OCI-LY1 (cell line): ENCODE measurements around the gene MRRF.

Experiments
- H2AFZ ChIP-seq: fragments of 200-600 bp; sonication (generic), shearing (Covaris generic); 2 replicates; pipeline ENCODE4 v1.6.0; 2014; ENCODE audit warnings: antibody characterized with exemption, mild to moderate bottlenecking, low read length
- H3F3A ChIP-seq: fragments of 200-600 bp; sonication (generic), shearing (Covaris generic); 2 replicates; pipeline ENCODE4 v1.6.0; 2014; ENCODE audit warnings: mild to moderate bottlenecking, antibody characterized with exemption, low read length, moderate library complexity; ENCODE audit not compliant: insufficient read depth
- H3K27ac ChIP-seq: fragments of 200-600 bp; sonication (generic); 2 replicates; pipeline ENCODE4 v1.5.1; 2014; ENCODE audit warnings: low read length, mixed run types, mild to moderate bottlenecking, low read depth; ENCODE audit not compliant: poor library complexity, severe bottlenecking
- H3K27me3 ChIP-seq: fragments of 200-600 bp; sonication (generic); 2 replicates; pipeline ENCODE4 v1.6.0; 2014; ENCODE audit warnings: antibody characterized with exemption, mild to moderate bottlenecking, low read length, moderate library complexity; ENCODE audit not compliant: insufficient read depth
- H3K36me3 ChIP-seq: fragments of 200-600 bp; sonication (generic); 2 replicates; pipeline ENCODE4 v1.6.1; 2014; ENCODE audit warnings: mild to moderate bottlenecking, antibody characterized with exemption, low read length, moderate library complexity, mixed read lengths; ENCODE audit not compliant: insufficient read depth
- H3K4me1 ChIP-seq: fragments of 200-600 bp; sonication (generic); 2 replicates; pipeline ENCODE4 v1.5.1; 2014; ENCODE audit warnings: mild to moderate bottlenecking, low read length, moderate library complexity; ENCODE audit not compliant: insufficient read depth, severe bottlenecking
- H3K4me2 ChIP-seq: fragments of 200-600 bp; sonication (generic), shearing (Covaris generic); 2 replicates; pipeline ENCODE4 v1.6.1; 2014; ENCODE audit warnings: low read length
- H3K4me3 ChIP-seq: fragments of 200-600 bp; sonication (generic); 2 replicates; pipeline ENCODE4 v1.5.1; 2014; ENCODE audit warnings: low read length, low read depth, mild to moderate bottlenecking, mixed read lengths; ENCODE audit not compliant: poor library complexity, severe bottlenecking
- H3K79me2 ChIP-seq: fragments of 200-600 bp; shearing (Covaris generic); 2 replicates; pipeline ENCODE4 v1.6.1; 2016; ENCODE audit warnings: mixed run types, low read length, mixed read lengths; ENCODE audit not compliant: insufficient read depth
- H3K9ac ChIP-seq: fragments of 200-600 bp; sonication (generic), shearing (Covaris generic); 2 replicates; pipeline ENCODE4 v1.6.1; 2014; ENCODE audit warnings: mild to moderate bottlenecking, low read length, mixed read lengths
- H3K9me2 ChIP-seq: fragments of 200-600 bp; sonication (generic), shearing (Covaris generic); 2 replicates; pipeline ENCODE4 v1.6.1; 2014; ENCODE audit warnings: low read depth, mild to moderate bottlenecking, low read length, mixed read lengths
- H3K9me3 ChIP-seq: fragments of 200-600 bp; shearing (Covaris generic); 2 replicates; pipeline ENCODE4 v1.6.1; 2014; ENCODE audit warnings: low read length, mixed read lengths
- H4K20me1 ChIP-seq: fragments of 200-600 bp; sonication (generic), shearing (Covaris generic); 2 replicates; pipeline ENCODE4 v1.6.0; 2016; ENCODE audit warnings: mild to moderate bottlenecking, low read length; ENCODE audit not compliant: insufficient read depth
- CTCF ChIP-seq: fragments of 200-600 bp; sonication (generic), shearing (Covaris generic); IDR thresholded peaks from 2 replicates; pipeline ENCODE4 v1.5.1; 2017; ENCODE audit warnings: mild to moderate bottlenecking, antibody characterized with exemption, low read length, moderate library complexity, mixed read lengths
- EZH2 ChIP-seq: fragments of 200-600 bp; sonication (generic), shearing (Covaris generic); IDR thresholded peaks from 2 replicates; pipeline ENCODE4 v1.8.0; 2017; ENCODE audit warnings: borderline replicate concordance, mixed run types, mild to moderate bottlenecking, antibody characterized with exemption, low read length, moderate library complexity, mixed read lengths

Gene MRRF

GRCh38 chr9:122315534-122315933 is 50.9 kb downstream of the MRRF start:
- no peaks in the 10 kb centered on the region for H3K9me3 ChIP-seq
- H3K9ac ChIP-seq: no peak overlapping the region
- no peaks in the 10 kb centered on the region for H3F3A ChIP-seq
- no peak overlapping the region for H2AFZ ChIP-seq
- no peaks in the 10 kb centered on the region for H3K9me2 ChIP-seq
- peaks cover 62% of the 10 kb centered on the region for H3K36me3 ChIP-seq
- no peak overlapping the region for H3K4me2 ChIP-seq
- TF ChIP-seq EZH2: no peak
- TF ChIP-seq CTCF: no peak
- H4K20me1 ChIP-seq: no peaks in the 10 kb centered on the region
- H3K27ac ChIP-seq: no peak overlapping the region
- no peaks in the 10 kb centered on the region for H3K4me1 ChIP-seq
- no peaks in the 10 kb centered on the region for H3K79me2 ChIP-seq
- no peaks in the 10 kb centered on the region for H3K27me3 ChIP-seq
- H3K4me3 ChIP-seq: no peak overlapping the region

GRCh38 chr9:122318284-122318683 is 53.6 kb downstream of the MRRF start:
- Histone ChIP-seq H3K4me1 (no peaks in the 10 kb centered on the region), H3K36me3 (peaks cover 57% of the 10 kb centered on the region), H3K4me2 (no peak overlapping the region), H3K9me3 (no peaks in the 10 kb centered on the region), H3F3A (no peaks in the 10 kb centered on the region), H3K79me2 (no peaks in the 10 kb centered on the region; the same call in 1 of the 2 replicates), H4K20me1 (no peaks in the 10 kb centered on the region), H3K9me2 (no peaks in the 10 kb centered on the region), H2AFZ (no peak overlapping the region), H3K9ac (no peak overlapping the region), H3K4me3 (no peak overlapping the region), H3K27me3 (no peaks in the 10 kb centered on the region), H3K27ac (no peak overlapping the region)
- TF ChIP-seq EZH2: no peak
- no peak for TF ChIP-seq CTCF

GRCh38 chr9:122320413-122320881 is 55.8 kb downstream of the MRRF start:
- H3K4me3 ChIP-seq: no peak overlapping the region
- peaks cover 49% of the 10 kb centered on the region for H3K36me3 ChIP-seq
- H3K27ac ChIP-seq: no peak overlapping the region
- H3K79me2 ChIP-seq: no peaks in the 10 kb centered on the region; the same call in 1 of the 2 replicates
- H3K27me3 ChIP-seq: no peaks in the 10 kb centered on the region
- no peak overlapping the region for H2AFZ ChIP-seq
- H3K9ac ChIP-seq: no peak overlapping the region
- no peaks in the 10 kb centered on the region for H3K4me1 ChIP-seq
- H3K9me3 ChIP-seq: no peaks in the 10 kb centered on the region
- no peaks in the 10 kb centered on the region for H3K9me2 ChIP-seq
- no peak overlapping the region for H3K4me2 ChIP-seq
- H3F3A ChIP-seq: no peaks in the 10 kb centered on the region
- no peaks in the 10 kb centered on the region for H4K20me1 ChIP-seq
- TF ChIP-seq EZH2 (no peak), CTCF (no peak)
